ENCODE measurements around the gene TCF7L1. TPM values are rescaled to one million over a fixed set of nuclear protein-coding genes. Genes with fewer than 3 reads are reported as not detected.

TCF7L1 gene
- total and polyA plus RNA-seq, 9 of the 15 experiments (the other 6 are each of a cell fraction or from before 2014, with no cell fraction given): 0.03 to 0.11 (median 0.07) TPM; not detected in 5

DNA sequence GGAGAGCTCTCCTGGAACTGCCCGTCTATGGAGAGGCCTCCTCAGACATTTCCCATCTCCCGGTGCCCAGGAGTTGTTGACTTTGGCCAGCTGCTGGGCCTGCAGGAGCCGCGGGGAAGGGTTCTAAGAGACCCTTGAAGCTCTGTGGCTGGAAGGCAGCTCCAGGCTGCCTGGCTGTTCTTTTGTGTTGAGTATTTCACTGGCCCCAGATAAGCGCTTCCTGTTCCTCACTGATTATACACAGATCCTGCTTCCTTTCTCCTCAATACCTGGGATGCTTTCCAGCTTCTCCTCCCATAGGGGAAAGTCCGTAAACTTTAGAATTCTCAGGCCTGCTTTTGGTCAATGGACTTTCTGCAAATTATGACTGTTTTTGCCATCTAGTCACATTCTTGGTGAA is 136.8 kb downstream of the TCF7L1 start:
- Histone ChIP-seq H4K20me1 (replicated peaks; ENCODE audit: control insufficient read depth, insufficient read depth, low read length) (0 out of 2 replicates have a peak, but pooled peaks cover 12% of the 10 kb centered on the region), H3K9ac (ENCODE audit: insufficient read depth in 1 of 2, low read depth in 2 of 2, low read length in 2 of 2) (no peak overlapping the region), H3K36me3 (ENCODE audit: control insufficient read depth, insufficient read depth, low read length) (no peaks in the 10 kb centered on the region), H3K4me1 (replicated peaks in 1 of 2; ENCODE audit: control insufficient read depth in 2 of 2, insufficient read depth in 2 of 2, low read length in 2 of 2) (no peaks in the 10 kb centered on the region), H3K27me3 (ENCODE audit: control insufficient read depth in 2 of 2, insufficient read depth in 2 of 2, low read length in 2 of 2) (peaks cover 41 to 64% of the 10 kb centered on the region in 2 experiments; a peak in 4 of 5 replicates), H2AFZ (ENCODE audit: low read depth, low read length) (no peak overlapping the region), H3K9me3 (replicated peaks; ENCODE audit: control insufficient read depth, insufficient read depth, low read depth, low read length) (no peaks in the 10 kb centered on the region), H3K4me3 (no peak overlapping the region), H3K9me1 (ENCODE audit: control insufficient read depth, insufficient read depth, low read length) (no peaks in the 10 kb centered on the region), H3K79me2 (ENCODE audit: control insufficient read depth, insufficient read depth, low read length) (no peaks in the 10 kb centered on the region), H3K4me2 (ENCODE audit: insufficient read depth, low read length) (no peak overlapping the region), H3K27ac (ENCODE audit: extremely low read depth, low read depth, low read length) (no peak overlapping the region)
- ATAC-seq (no peak), FAIRE-seq (no peak), DNase-seq (ENCODE audit: extremely low read depth in 1 of 4, low spot score in 3 of 4) (no peak)
- TF ChIP-seq PRMT5 (CRISPR knock-in tag; IDR thresholded peaks at IDR 0.05) (no peak), ZBTB1 (CRISPR knock-in tag; IDR thresholded peaks at IDR 0.05; ENCODE audit: borderline replicate concordance, low read depth) (no peak), IRF2 (CRISPR knock-in tag; IDR thresholded peaks at IDR 0.05) (no peak), MYBL2 (IDR thresholded peaks at IDR 0.05; ENCODE audit: low read depth) (no peak), MYBL2 (CRISPR knock-in tag; IDR thresholded peaks at IDR 0.05; ENCODE audit: borderline replicate concordance) (no peak), CEBPB (tag; IDR thresholded peaks at IDR 0.05) (no peak), POLR2H (tag; IDR thresholded peaks at IDR 0.05; ENCODE audit: low read depth) (no peak), FOXJ3 (CRISPR knock-in tag; IDR thresholded peaks at IDR 0.05) (no peak), OTX1 (CRISPR knock-in tag; IDR thresholded peaks at IDR 0.05) (no peak), ZNF175 (CRISPR knock-in tag; IDR thresholded peaks at IDR 0.05; ENCODE audit: low read depth) (no peak), FOSL1 (tag; conservative IDR thresholded peaks at IDR 0.05) (no peak), HLTF (IDR thresholded peaks at IDR 0.05) (no peak), ZNF165 (CRISPR knock-in tag; IDR thresholded peaks at IDR 0.05; ENCODE audit: borderline replicate concordance) (no peak), PURB (CRISPR knock-in tag; IDR thresholded peaks at IDR 0.05; ENCODE audit: low read depth) (no peak)
- TF ChIP-seq, protein P1, sequence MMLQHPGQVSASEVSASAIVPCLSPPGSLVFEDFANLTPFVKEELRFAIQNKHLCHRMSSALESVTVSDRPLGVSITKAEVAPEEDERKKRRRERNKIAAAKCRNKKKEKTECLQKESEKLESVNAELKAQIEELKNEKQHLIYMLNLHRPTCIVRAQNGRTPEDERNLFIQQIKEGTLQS (IDR thresholded peaks at IDR 0.05): no peak
- TF ChIP-seq, protein P1 (CRISPR knock-in tag; conservative IDR thresholded peaks at IDR 0.05): no peak
- ChIA-PET CTCF (ENCODE audit: low intra/inter-chr PET ratio) (no interaction called here), POLR2A (no interaction called here)
- WGBS (ENCODE audit: insufficient coverage, low coverage, missing lambda C conversion rate): 6% methylated on average over 6 of the region's 6 CpGs
- BruUV-seq (replicated peaks): no TSS peak
- in situ Hi-C loops (cut with MboI): no loop called here
- intact Hi-C loops (cut with micrococcal nuclease): no loop called here

All from K562 (cell line).